ENCODE results near the gene NET1.

The NET1 gene

DNA sequence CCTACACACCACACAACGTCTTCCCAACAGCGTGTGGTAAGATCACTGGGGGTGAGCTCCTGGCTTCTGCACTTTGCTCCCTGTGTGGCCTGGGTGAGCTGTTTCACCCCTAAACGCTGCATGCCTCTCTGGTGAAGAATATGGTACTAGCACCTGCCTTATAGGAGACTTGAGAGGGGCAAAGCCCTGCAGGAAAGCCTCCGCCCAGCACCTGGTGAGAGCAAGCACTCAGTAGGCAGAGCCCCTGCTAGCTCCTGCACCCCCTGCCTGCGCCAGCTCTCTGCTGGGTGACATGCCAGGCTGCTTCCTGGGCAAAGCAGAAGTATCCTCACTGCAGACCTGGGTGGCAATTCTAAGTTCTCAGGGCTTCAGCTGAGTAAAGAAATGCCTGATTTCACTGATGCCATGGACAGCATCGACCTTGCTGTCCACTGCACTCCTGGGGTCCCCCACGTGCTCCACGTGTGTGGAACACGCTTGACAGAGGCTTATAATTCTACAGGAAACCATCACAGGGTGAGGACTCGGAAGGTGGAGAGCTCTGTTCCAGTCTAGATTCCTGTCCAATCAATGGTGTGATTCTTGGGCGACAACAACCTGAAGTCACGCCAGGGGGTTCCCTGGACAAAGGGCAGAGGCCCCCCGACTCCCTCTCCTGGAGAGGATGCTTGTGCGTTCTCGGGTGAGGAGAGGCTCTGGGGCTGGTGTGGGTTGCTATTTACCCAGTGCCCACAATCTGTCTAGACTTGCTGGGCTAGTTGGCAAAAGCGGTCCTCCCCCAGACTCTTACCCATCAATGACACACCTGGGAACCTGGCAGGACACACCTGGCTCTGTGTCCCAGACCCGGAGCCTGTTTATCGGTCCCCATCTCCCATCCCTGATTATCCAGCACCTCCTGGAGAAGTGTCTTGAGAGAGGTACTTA, 92.1 kb downstream of the NET1 start:
- DNase-seq = no peak

DNA sequence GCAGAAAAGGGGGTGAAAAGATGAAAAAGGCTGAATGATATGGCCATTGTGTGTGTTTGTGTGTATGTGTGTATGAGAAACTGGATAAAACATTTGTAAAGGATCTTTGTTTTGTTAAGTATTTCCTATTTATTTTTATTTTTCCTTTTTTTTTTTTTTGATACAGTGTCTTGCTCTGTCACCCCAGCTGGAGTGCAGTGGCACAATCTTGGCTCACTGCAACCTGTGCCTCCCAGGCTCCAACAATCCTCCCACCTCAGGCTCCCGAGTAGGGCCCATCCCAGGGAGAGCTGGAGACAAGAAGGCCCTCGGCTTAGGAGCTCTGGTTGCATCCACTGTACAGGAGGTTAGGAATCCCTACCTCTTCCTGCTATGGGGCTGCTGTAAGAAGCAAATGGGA, 93.9 kb downstream of the NET1 start:
- DNase-seq = no peak

DNA sequence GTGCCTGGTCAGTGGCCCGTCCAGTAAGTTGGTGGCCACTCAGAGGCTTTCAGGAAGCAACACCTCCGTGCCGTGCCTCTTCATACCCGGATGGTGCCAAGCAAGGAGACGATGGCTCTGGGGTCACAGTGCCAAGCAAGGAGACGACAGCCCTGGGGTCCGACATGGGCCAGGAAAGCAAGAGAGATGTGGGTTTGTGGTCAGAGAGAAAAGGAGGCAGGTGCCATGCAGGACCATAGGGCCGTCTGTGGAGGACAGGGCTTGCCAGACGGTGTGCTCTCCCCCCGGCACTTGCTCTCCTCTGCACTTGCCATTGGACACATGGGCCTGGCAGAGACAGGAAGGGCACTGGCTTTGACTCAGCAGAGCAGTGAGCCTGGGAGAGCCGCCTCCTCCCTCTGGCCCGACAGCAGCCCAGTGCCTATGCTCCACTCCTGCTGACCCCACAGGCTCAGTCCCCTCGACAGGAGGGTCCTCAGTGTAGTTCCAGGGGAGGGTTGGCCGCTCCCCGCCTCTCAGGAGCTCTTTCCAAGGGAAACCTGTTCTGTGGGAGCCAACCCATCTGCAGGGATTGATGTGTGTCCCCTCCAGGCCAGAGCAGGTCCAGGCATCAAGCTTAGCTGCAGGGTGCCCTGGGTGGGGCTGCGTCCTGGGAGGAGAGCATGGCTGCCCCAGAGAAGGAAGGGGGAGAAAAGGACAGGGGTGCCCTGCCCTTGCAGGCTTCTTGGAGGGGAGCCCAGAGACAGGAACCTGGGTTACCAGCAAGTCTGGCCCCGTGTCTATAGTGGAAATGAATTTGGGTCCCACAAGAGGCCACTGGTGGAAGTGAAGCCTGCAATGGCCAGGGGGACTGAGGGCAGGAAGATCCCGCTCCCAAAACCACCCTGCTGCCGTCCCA, 94.6 kb downstream of the NET1 start:
- no peak for DNase-seq

DNA sequence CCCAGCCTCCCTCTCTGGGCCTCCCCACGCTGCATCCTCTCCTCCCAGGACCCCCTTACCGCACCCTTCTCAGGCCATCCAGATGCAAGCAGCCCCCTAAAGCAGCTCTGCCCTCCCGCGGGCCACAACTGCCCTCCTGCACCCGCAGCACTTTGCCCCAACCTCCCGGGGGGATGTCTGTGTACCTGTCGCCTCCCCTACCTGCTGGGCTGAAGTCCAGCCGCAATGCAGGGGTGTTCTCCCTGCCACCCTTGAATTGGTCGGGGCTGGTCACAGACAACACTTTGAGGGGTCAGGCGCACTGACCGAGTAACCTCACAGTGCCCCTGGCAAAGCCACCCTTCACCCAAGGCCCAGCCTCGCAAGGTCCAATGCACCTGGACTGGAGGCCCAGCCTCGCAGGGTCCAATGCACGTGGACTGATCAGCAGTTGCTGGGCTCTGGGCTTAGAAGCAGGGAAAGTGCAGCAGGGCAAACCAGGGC, 95.3 kb downstream of the NET1 start:
- DNase-seq = no peak

DNA sequence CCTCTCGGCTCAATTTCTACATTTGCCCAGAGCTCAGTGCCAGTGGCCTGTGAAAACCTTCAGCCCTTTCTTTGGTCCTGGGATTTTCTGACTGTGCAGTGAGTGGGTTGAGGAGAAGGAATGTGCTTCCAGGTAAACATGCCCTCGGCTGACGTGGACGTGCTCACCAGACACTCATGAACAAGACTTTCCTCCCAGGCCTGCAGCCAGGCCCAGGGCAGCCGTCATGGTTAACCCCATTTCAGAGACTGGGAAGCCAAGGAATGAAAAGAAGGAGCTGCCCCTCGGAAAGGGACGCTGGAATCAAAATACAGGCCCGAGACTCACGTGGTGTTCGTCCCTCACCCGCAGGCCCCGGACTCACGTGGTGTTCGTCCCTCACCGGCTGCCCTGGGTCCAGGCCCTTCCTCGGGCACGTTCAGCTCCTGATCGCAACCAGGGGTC, 95.8 kb downstream of the NET1 start:
- DNase-seq = no peak

All from CD4-positive, alpha-beta T cell treated with Interleukin-17A for 1 hour (primary cell).